DMS53 (cell line): ENCODE measurements around the gene MUC4.
"Not testable (repeated sequence)": the region's sequence is repeated elsewhere in the genome, so short reads cannot be mapped to it uniquely, and the experiment has no call there.

ENCODE experiments used
- DNase-seq: peaks from one replicate; lab custom pipeline; 2025; lab: John Stamatoyannopoulos, UW

The MUC4 gene

GRCh38 chr3:195834675-195835583 is 23.2 kb upstream of the MUC4 start:
- no peak for DNase-seq

GRCh38 chr3:195829897-195830254 is 18.1 kb upstream of the MUC4 start:
- DNase-seq, result no peak

GRCh38 chr3:195828762-195829161 is 17.0 kb upstream of the MUC4 start:
- no peak for DNase-seq

- no peak for DNase-seq
Observed at GRCh38 chr3:195825857-195826804, 14.4 kb upstream of the MUC4 start.

- DNase-seq, result no peak
Observed at GRCh38 chr3:195825191-195825588, 13.5 kb upstream of the MUC4 start.

- not testable (repeated sequence) for DNase-seq
Observed at GRCh38 chr3:195824425-195825190, 12.9 kb upstream of the MUC4 start.

GRCh38 chr3:195823999-195824398 is 12.3 kb upstream of the MUC4 start:
- DNase-seq, result peak; percentile 58

GRCh38 chr3:195823280-195823679 is 11.6 kb upstream of the MUC4 start:
- no peak for DNase-seq

GRCh38 chr3:195822131-195822696 is 10.5 kb upstream of the MUC4 start:
- DNase-seq, result no peak

- DNase-seq, result no peak
Observed at GRCh38 chr3:195821403-195822130, 9.8 kb upstream of the MUC4 start.

GRCh38 chr3:195820901-195821300 is 9.2 kb upstream of the MUC4 start:
- DNase-seq, result no peak

GRCh38 chr3:195820186-195820585 is 8.5 kb upstream of the MUC4 start:
- no peak for DNase-seq

GRCh38 chr3:195818301-195818700 is 6.6 kb upstream of the MUC4 start:
- DNase-seq, result no peak

GRCh38 chr3:195817578-195818135 is 5.9 kb upstream of the MUC4 start:
- DNase-seq, result no peak

- DNase-seq, result not testable (repeated sequence)
Observed at GRCh38 chr3:195816276-195816913, 4.7 kb upstream of the MUC4 start.

- DNase-seq, result no peak
Observed at GRCh38 chr3:195815169-195815771, 3.5 kb upstream of the MUC4 start.

GRCh38 chr3:195813916-195814640 is 2.3 kb upstream of the MUC4 start:
- DNase-seq, result peak; percentile 16

- no peak for DNase-seq
Observed at GRCh38 chr3:195812366-195812765, 637 bp upstream of the MUC4 start.

GRCh38 chr3:195810455-195810845 is 1.3 kb downstream of the MUC4 start:
- DNase-seq, result no peak
